OCI-LY7 (cell line): ENCODE data around the gene TMC2. TPM values are rescaled to one million over a fixed set of nuclear protein-coding genes. Genes with fewer than 3 reads are reported as not detected.

Experiments
- BruUV-seq: library from RNA; stranded (reverse); fragments of 400-500 nt; replicated peaks from 2 replicates; lab custom pipeline; 2021; lab: Mats Ljungman, UMichigan
- CTCF ChIA-PET: fragments of 300-600 bp; sonication (Branson Sonifier 250); formaldehyde crosslinking; loops from one replicate; lab custom pipeline; 2022; ENCODE audit warnings: antibody characterized with exemption; ENCODE audit not compliant: unreplicated experiment; lab: Charles Lee
- POLR2A ChIA-PET: fragments of 300-600 bp; sonication (Branson Sonifier 250); formaldehyde crosslinking; loops from one replicate; lab custom pipeline; 2022; ENCODE audit warnings: antibody characterized with exemption; lab: Charles Lee
- DNase-seq: peaks from one replicate; pipeline ENCODE4 v3.0.0-alpha.2; 2015; ENCODE audit warnings: low spot score
- H2AFZ ChIP-seq: fragments of 200-600 bp; sonication (generic), shearing (Covaris generic); 2 replicates; pipeline ENCODE4 v1.6.1; 2014; ENCODE audit warnings: mild to moderate bottlenecking, antibody characterized with exemption, low read length, moderate library complexity
- H3K27ac ChIP-seq: fragments of 200-600 bp; sonication (generic); 2 replicates; pipeline ENCODE4 v1.5.1; 2014; ENCODE audit warnings: mixed run types, low read depth, mild to moderate bottlenecking, moderate library complexity, low read length, inconsistent platforms; ENCODE audit not compliant: poor library complexity, severe bottlenecking
- H3K36me3 ChIP-seq: fragments of 200-600 bp; sonication (generic); 2 replicates; pipeline ENCODE4 v1.6.1; 2014; ENCODE audit warnings: mild to moderate bottlenecking, antibody characterized with exemption, low read length, moderate library complexity, mixed read lengths; ENCODE audit not compliant: insufficient read depth
- H3K4me1 ChIP-seq: fragments of 200-600 bp; sonication (generic); 2 replicates; pipeline ENCODE4 v1.5.1; 2014; ENCODE audit warnings: mild to moderate bottlenecking, low read length; ENCODE audit not compliant: insufficient read depth, poor library complexity, severe bottlenecking
- H3K4me2 ChIP-seq: fragments of 200-600 bp; sonication (generic); 2 replicates; pipeline ENCODE4 v1.6.1; 2014; ENCODE audit warnings: mild to moderate bottlenecking, low read length
- H3K4me3 ChIP-seq: fragments of 200-600 bp; sonication (generic); 2 replicates; pipeline ENCODE4 v1.5.1; 2014; ENCODE audit warnings: mild to moderate bottlenecking, low read depth, low read length; ENCODE audit not compliant: poor library complexity, severe bottlenecking
- H3K79me2 ChIP-seq: fragments of 200-600 bp; sonication (generic); 2 replicates; pipeline ENCODE4 v1.6.1; 2016; ENCODE audit warnings: low read depth, mild to moderate bottlenecking, low read length, moderate library complexity, mixed read lengths; ENCODE audit not compliant: insufficient read depth
- H3K9me2 ChIP-seq: fragments of 200-600 bp; sonication (generic); 2 replicates; pipeline ENCODE4 v1.6.1; 2016; ENCODE audit warnings: mild to moderate bottlenecking, low read length, mixed read lengths; ENCODE audit not compliant: insufficient read depth
- H3K9me3 ChIP-seq: fragments of 200-600 bp; sonication (generic); 2 replicates; pipeline ENCODE4 v1.6.1; 2014; ENCODE audit warnings: mild to moderate bottlenecking, mixed run types, low read length, mixed read lengths
- H4K20me1 ChIP-seq: fragments of 200-600 bp; sonication (generic); 2 replicates; pipeline ENCODE4 v1.6.1; 2014; ENCODE audit warnings: mild to moderate bottlenecking, antibody characterized with exemption, low read length, moderate library complexity, mixed read lengths; ENCODE audit not compliant: insufficient read depth
- EZH2phosphoT487 ChIP-seq: fragments of 200-600 bp; sonication (generic); IDR thresholded peaks from 2 replicates; pipeline ENCODE4 v1.6.1; 2018; ENCODE audit warnings: low read depth, borderline replicate concordance, mild to moderate bottlenecking, mixed run types, antibody characterized with exemption, low read length, moderate library complexity, mixed read lengths
- intact Hi-C: fragments of 100-400 bp; cut with micrococcal nuclease; formaldehyde crosslinking; loops from one replicate; pipeline ENCODE4 v1.10.0; 2022; ENCODE audit not compliant: unreplicated experiment
- total RNA-seq, 2 experiments: library from RNA; depleted of rRNA in 1 of 2; stranded (reverse); fragments of >200 nt in 1 of 2; shearing (Covaris generic) in 1 of 2; gene quantifications; 2 replicates each; pipeline ENCODE4 v1.2.3, GENCODE V29; 2014 to 2022
- TF ChIP-seq, protein P1 (sequence below): fragments of 200-600 bp; sonication (generic); conservative IDR thresholded peaks from 2 replicates; pipeline ENCODE4 v1.5.1; 2014; ENCODE audit warnings: mild to moderate bottlenecking, antibody characterized with exemption, low read length, moderate library complexity, mixed read lengths

Gene TMC2
- total RNA-seq, 2 experiments from 2014 or later: not detected

DNA sequence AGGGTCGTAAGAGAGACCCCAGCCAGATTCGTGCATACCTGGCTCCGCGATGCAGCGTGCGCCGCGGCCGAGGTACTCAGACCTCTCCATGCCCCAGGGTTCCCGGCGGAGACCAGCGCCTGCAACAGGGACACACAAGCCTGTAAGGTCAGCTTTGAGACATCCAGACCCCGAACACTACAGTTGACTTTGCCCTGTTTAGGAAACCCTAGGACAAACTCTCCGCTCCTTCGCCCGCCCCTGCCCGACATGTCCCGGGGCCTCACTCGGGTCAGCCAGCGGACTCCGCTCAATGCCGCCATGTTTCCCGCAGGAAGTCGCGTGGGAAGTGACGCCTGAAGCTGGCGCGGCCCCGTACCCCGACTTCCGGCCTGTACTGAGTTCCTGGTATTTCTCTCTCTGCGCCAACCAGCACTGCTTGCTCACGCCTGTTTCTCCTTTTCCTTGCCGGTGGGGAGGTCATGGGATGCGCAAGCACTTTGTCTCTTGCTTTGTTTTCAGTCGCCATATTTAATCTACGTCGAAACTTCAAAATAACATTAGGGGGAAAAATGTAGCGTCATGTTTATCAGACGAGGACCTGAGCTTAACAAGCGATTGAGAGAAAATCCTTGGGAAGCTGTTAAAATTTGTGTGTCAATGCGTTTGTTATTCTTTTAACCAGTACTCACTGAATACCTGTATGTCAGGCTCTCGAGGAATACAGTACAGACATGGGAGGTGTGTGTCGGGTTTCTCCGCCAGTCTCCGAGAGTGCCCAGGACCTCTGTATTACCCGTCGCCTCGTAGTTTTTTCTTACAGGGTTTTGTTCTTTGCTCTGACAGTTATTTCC, 127.7 kb downstream of the TMC2 start, which contains the start of gene IDH3B:
TSS of gene IDH3B (minus strand) at position 330 of the 833 bp plus-strand sequence. CDS start at position 302, 28 bp downstream.
- H4K20me1 ChIP-seq: no peaks in the 10 kb centered on the region
- H3K4me1 ChIP-seq: peaks cover 21% of the 10 kb centered on the region
- H3K9me3 ChIP-seq: no peaks in the 10 kb centered on the region
- TF ChIP-seq EZH2phosphoT487: no peak
- TF ChIP-seq, protein P1, sequence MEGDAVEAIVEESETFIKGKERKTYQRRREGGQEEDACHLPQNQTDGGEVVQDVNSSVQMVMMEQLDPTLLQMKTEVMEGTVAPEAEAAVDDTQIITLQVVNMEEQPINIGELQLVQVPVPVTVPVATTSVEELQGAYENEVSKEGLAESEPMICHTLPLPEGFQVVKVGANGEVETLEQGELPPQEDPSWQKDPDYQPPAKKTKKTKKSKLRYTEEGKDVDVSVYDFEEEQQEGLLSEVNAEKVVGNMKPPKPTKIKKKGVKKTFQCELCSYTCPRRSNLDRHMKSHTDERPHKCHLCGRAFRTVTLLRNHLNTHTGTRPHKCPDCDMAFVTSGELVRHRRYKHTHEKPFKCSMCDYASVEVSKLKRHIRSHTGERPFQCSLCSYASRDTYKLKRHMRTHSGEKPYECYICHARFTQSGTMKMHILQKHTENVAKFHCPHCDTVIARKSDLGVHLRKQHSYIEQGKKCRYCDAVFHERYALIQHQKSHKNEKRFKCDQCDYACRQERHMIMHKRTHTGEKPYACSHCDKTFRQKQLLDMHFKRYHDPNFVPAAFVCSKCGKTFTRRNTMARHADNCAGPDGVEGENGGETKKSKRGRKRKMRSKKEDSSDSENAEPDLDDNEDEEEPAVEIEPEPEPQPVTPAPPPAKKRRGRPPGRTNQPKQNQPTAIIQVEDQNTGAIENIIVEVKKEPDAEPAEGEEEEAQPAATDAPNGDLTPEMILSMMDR: no peak
- H3K36me3 ChIP-seq: peaks cover 44% of the 10 kb centered on the region
- H3K4me3 ChIP-seq: peak within 1 kb of the TSS; percentile 97
- TSS peak; percentile 100 for BruUV-seq
- peaks cover 19% of the 10 kb centered on the region for H3K79me2 ChIP-seq
- ChIA-PET CTCF (no interaction called here), POLR2A (interaction anchor here (0.6 to 2.2 kb wide), 4 partner anchors 10 to 206 kb away, joined by 3 to 24 read pairs (median 11); no protein-coding TSS in a partner anchor)
- peak within 1 kb of the TSS; percentile 92 for H3K4me2 ChIP-seq
- H2AFZ ChIP-seq: peak within 1 kb of the TSS; percentile 89; the same call in 1 of the 2 replicates
- intact Hi-C loops: no loop called here
- H3K27ac ChIP-seq: peak within 1 kb of the TSS; percentile 74
- peak; percentile 87 for DNase-seq
- no peaks in the 10 kb centered on the region for H3K9me2 ChIP-seq

DNA sequence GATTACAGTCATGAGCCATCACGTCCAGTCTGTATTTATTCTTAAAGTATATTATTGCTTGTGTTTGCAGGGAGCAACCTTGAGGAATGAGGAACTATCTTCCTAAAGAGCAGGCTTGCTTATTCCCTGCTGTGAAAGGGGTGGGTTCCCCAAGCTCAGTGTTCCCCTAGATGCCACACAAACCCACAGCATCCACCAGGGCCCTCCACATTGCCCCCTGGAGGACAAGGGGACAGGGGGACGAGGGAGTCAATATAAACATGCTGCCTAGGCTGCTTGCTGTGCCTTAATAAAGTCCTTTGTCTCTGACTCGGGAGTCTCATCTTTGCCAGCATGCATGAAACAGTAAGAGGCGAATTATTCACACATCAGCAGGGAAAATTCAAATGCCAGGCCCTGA, 135.6 kb downstream of the TMC2 start:
- no peaks in the 10 kb centered on the region for H3K9me2 ChIP-seq
- H3K4me3 ChIP-seq: no peak overlapping the region
- no peaks in the 10 kb centered on the region for H3K36me3 ChIP-seq
- no TSS peak for BruUV-seq
- H3K4me1 ChIP-seq: no peaks in the 10 kb centered on the region
- intact Hi-C loops: no loop called here
- CTCF ChIA-PET: no interaction called here
- no peak for TF ChIP-seq EZH2phosphoT487
- TF ChIP-seq, protein P1: peak; percentile 51; the same call in 1 of the 2 replicates
- H3K9me3 ChIP-seq: no peaks in the 10 kb centered on the region
- no peaks in the 10 kb centered on the region for H4K20me1 ChIP-seq
- no peak overlapping the region for H3K27ac ChIP-seq
- no peak for DNase-seq
- POLR2A ChIA-PET: no interaction called here
- no peak overlapping the region for H2AFZ ChIP-seq
- H3K4me2 ChIP-seq: no peak overlapping the region
- H3K79me2 ChIP-seq: no peaks in the 10 kb centered on the region

DNA sequence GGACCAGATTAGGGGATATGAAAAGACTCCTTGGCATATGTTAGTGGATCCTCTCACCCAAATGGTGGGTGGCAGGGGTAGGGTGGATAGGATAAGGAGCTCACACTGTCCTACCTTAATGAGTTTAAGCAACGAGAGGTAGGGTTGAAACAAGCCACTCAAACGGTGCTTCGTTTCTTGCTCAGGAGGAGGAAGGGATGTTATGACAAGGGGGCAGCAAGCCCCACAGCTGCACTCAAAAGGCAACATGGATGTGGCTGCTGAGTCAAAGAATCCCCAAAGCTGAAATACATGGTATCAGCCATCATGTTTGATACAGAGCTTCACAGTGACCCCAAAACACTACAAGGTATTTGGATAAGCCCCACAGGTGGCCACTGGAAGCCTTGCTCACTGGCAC, 136.1 kb downstream of the TMC2 start:
- DNase-seq: no peak
- intact Hi-C loops: no loop called here
- no peaks in the 10 kb centered on the region for H3K4me1 ChIP-seq
- H3K9me3 ChIP-seq: no peaks in the 10 kb centered on the region
- no peaks in the 10 kb centered on the region for H3K9me2 ChIP-seq
- no peaks in the 10 kb centered on the region for H3K79me2 ChIP-seq
- H2AFZ ChIP-seq: no peak overlapping the region
- no peaks in the 10 kb centered on the region for H3K36me3 ChIP-seq
- no peak overlapping the region for H3K27ac ChIP-seq
- H4K20me1 ChIP-seq: no peaks in the 10 kb centered on the region
- no peak overlapping the region for H3K4me2 ChIP-seq
- no TSS peak for BruUV-seq
- H3K4me3 ChIP-seq: no peak overlapping the region
- CTCF ChIA-PET: no interaction called here
- TF ChIP-seq, protein P1: no peak
- TF ChIP-seq EZH2phosphoT487: no peak
- POLR2A ChIA-PET: no interaction called here
